ENCODE data around the gene AGPAT2.

DNA sequence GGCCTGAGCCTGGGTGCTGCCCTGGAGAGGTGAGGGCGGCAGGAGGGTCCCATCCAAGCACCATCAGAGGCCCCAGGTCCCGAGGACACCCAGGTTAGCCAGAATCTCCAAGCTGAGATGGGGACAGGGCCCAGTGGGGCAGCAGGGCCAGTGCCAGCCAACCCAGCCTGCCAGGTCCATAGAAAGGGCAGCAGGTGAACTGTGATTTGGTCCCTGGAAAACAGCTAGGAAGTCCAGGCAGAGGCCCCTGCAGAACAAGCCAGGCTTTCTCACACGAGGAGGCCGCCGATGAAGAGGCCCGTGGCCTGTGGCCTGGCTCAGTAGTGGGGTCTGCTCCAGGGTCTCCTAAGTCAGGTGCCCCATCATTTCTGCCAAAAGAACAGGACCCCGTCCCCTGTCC, 2.0 kb downstream of the AGPAT2 start:
- TF ChIP-seq POLR2A (IDR thresholded peaks at IDR 0.05; ENCODE audit: low read depth, low read length), result no peak
- no peak for TF ChIP-seq TAF1 (IDR thresholded peaks at IDR 0.05; ENCODE audit: low read depth, low read length)
- no peak for TF ChIP-seq PAX5 (IDR thresholded peaks at IDR 0.05; ENCODE audit: insufficient read depth, low read length, severe bottlenecking)
